B cell (primary cell): Measurements from ENCODE around the gene DACH1. TPM values are rescaled to one million over a fixed set of nuclear protein-coding genes. Genes with fewer than 3 reads are reported as not detected.

Source experiments
- ATAC-seq: fragments of 200-7000 bp; cut with Tn5 transposase; one replicate; pipeline ENCODE4 v1.10.0; 2021; ENCODE audit warnings: low read depth, mild to moderate bottlenecking, moderate number of reproducible peaks, moderate library complexity
- CTCF ChIA-PET: fragments of 350-600 bp; sonication (Branson Sonifier 250); formaldehyde crosslinking; loops from one replicate; lab custom pipeline; 2021; ENCODE audit warnings: antibody characterized with exemption, inconsistent platforms; lab: Charles Lee
- POLR2A ChIA-PET: fragments of 350-600 bp; sonication (Branson Sonifier 250); formaldehyde crosslinking; loops from one replicate; lab custom pipeline; 2021; ENCODE audit warnings: antibody characterized with exemption; lab: Charles Lee
- DNase-seq: peaks from one replicate; pipeline ENCODE4 v3.0.0; 2013
- H2AFZ ChIP-seq: 2 replicates; pipeline ENCODE4 v1.6.1; 2012; ENCODE audit warnings: mild to moderate bottlenecking, low read depth, low read length; ENCODE audit not compliant: insufficient read depth, poor library complexity, severe bottlenecking
- H3K27ac ChIP-seq, 2 donors: 1 replicate in 1 of 2; 2 replicates in 1 of 2; pipeline ENCODE4 v1.5.1; 2012 to 2013; ENCODE audit warnings: low read length in 2 of 2, mild to moderate bottlenecking in 2 of 2, moderate library complexity in 1 of 2
- H3K27me3 ChIP-seq, 4 experiments: fragments of 200-600 bp in 1 of 4; sonication (generic) in 1 of 4; replicated peaks in 1 of 4; 1 replicate in 2 of 4; 2 replicates in 2 of 4; pipeline versions ENCODE4 v1.6.1 to v1.7.0; 2013 to 2016; ENCODE audit warnings: low read length in 3 of 4, mild to moderate bottlenecking in 2 of 4, mixed read lengths in 1 of 4, moderate library complexity in 1 of 4; ENCODE audit not compliant: insufficient read depth in 4 of 4, control insufficient read depth in 3 of 4; ENCODE audit errors: control extremely low read depth in 1 of 4
- H3K36me3 ChIP-seq, 2 experiments: replicated peaks in 1 of 2; 1 replicate in 1 of 2; 2 replicates in 1 of 2; pipeline versions ENCODE4 v1.6.1 to v1.7.1; 2013; ENCODE audit warnings: low read length in 1 of 2; ENCODE audit not compliant: insufficient read depth in 2 of 2, control insufficient read depth in 1 of 2; ENCODE audit errors: control extremely low read depth in 1 of 2, extremely low read depth in 1 of 2
- H3K4me1 ChIP-seq, 2 donors: fragments of 200-600 bp in 1 of 2; sonication (generic) in 1 of 2; 1 replicate in 1 of 2; 2 replicates in 1 of 2; pipeline versions ENCODE4 v1.5.1 to v1.6.1; 2013 to 2017; ENCODE audit warnings: low read length in 2 of 2; ENCODE audit not compliant: control insufficient read depth in 2 of 2, insufficient read depth in 2 of 2
- H3K4me2 ChIP-seq: replicated peaks from 2 replicates; pipeline ENCODE3; 2012; ENCODE audit warnings: mild to moderate bottlenecking, low read depth, low read length; ENCODE audit not compliant: poor library complexity, severe bottlenecking
- H3K4me3 ChIP-seq, 5 experiments: fragments of 200-600 bp in 1 of 5; sonication (generic) in 1 of 5; 1 replicate in 3 of 5; 2 replicates in 2 of 5; pipeline versions ENCODE4 v1.5.1 to v1.7.0; 2011 to 2016; ENCODE audit warnings: low read length in 4 of 5, mild to moderate bottlenecking in 4 of 5, low read depth in 2 of 5, control low read depth in 1 of 5, moderate library complexity in 1 of 5; ENCODE audit not compliant: insufficient read depth in 1 of 5; ENCODE audit errors: control extremely low read depth in 1 of 5, extremely low read depth in 1 of 5
- H3K79me2 ChIP-seq: fragments of 200-600 bp; sonication (generic); one replicate; pipeline ENCODE4 v1.6.0; 2016; ENCODE audit warnings: low read length; ENCODE audit not compliant: control insufficient read depth, insufficient read depth
- H3K9ac ChIP-seq: fragments of 200-600 bp; sonication (generic); 2 replicates; pipeline ENCODE4 v1.6.1; 2017; ENCODE audit warnings: mild to moderate bottlenecking, low read length, moderate library complexity
- H3K9me3 ChIP-seq, 3 donors: one replicate each; pipeline versions ENCODE4 v1.6.1 to v1.7.1; 2013; ENCODE audit warnings: low read length in 2 of 3; ENCODE audit not compliant: control insufficient read depth in 2 of 3, insufficient read depth in 1 of 3; ENCODE audit errors: control extremely low read depth in 1 of 3
- H4K20me1 ChIP-seq: 2 replicates; pipeline ENCODE4 v1.6.0; 2012; ENCODE audit warnings: mild to moderate bottlenecking, low read length; ENCODE audit not compliant: insufficient read depth, control insufficient read depth, poor library complexity, severe bottlenecking
- H3K27ac Mint-ChIP-seq: one replicate; pipeline ENCODE4 v1.8.0; 2021; ENCODE audit warnings: mixed read lengths
- H3K27me3 Mint-ChIP-seq: one replicate; pipeline ENCODE4 v1.8.0; 2021; ENCODE audit warnings: mixed read lengths
- H3K4me1 Mint-ChIP-seq: one replicate; pipeline ENCODE4 v1.8.0; 2021; ENCODE audit warnings: mixed read lengths
- H3K4me3 Mint-ChIP-seq: one replicate; pipeline ENCODE4 v1.8.0; 2021; ENCODE audit warnings: mixed read lengths
- H3K9me3 Mint-ChIP-seq: one replicate; pipeline ENCODE4 v1.8.0; 2022; ENCODE audit warnings: mixed read lengths; ENCODE audit not compliant: insufficient read depth
- EZH2 ChIP-seq: IDR thresholded peaks from 2 replicates; pipeline ENCODE4 v1.6.1; 2012; ENCODE audit warnings: borderline replicate concordance, low read depth, mild to moderate bottlenecking, moderate library complexity, low read length; ENCODE audit not compliant: insufficient read depth, poor library complexity, severe bottlenecking
- WGBS: methylation state at CpG from one replicate; pipeline ENCODE4 v1.1.5; 2013; ENCODE audit warnings: missing lambda C conversion rate; ENCODE audit not compliant: insufficient coverage; 5-methylcytosine and 5-hydroxymethylcytosine counted together
- intact Hi-C: fragments of 100-400 bp; cut with micrococcal nuclease; formaldehyde crosslinking; loops from one replicate; pipeline ENCODE4 v1.10.0; 2022
- polyA plus RNA-seq: library from polyadenylated mRNA; depleted of rRNA; stranded (reverse); fragments of >200 nt; gene quantifications from 2 replicates; pipeline ENCODE4 v1.2.3, GENCODE V29; 2012
- total RNA-seq, 2 donors: library from RNA; stranded (reverse); fragments of 120-200 nt in 1 of 2; gene quantifications; 1 replicate in 1 of 2; 2 replicates in 1 of 2; pipeline versions ENCODE4 v1.2.3 to v1.2.4, GENCODE V29; 2013 to 2022
- TF ChIP-seq, protein P1 (sequence below): fragments of 200-600 bp; IDR thresholded peaks from one replicate; pipeline ENCODE4 v1.8.0; 2022; ENCODE audit warnings: antibody characterized with exemption, mild to moderate bottlenecking

DACH1 gene
- total and polyA plus RNA-seq, 2 donors (not counting 1 experiment from before 2014, with no cell fraction given), result not detected

GRCh38 chr13:71866335-71867130 lies 471 bp downstream of the DACH1 start:
- H3K9me3 Mint-ChIP-seq, result no peaks in the 10 kb centered on the region
- H2AFZ ChIP-seq, result peak overlapping the region; percentile 66
- H3K27ac Mint-ChIP-seq, result no peak overlapping the region
- TF ChIP-seq EZH2, result no peak
- TF ChIP-seq, protein P1, sequence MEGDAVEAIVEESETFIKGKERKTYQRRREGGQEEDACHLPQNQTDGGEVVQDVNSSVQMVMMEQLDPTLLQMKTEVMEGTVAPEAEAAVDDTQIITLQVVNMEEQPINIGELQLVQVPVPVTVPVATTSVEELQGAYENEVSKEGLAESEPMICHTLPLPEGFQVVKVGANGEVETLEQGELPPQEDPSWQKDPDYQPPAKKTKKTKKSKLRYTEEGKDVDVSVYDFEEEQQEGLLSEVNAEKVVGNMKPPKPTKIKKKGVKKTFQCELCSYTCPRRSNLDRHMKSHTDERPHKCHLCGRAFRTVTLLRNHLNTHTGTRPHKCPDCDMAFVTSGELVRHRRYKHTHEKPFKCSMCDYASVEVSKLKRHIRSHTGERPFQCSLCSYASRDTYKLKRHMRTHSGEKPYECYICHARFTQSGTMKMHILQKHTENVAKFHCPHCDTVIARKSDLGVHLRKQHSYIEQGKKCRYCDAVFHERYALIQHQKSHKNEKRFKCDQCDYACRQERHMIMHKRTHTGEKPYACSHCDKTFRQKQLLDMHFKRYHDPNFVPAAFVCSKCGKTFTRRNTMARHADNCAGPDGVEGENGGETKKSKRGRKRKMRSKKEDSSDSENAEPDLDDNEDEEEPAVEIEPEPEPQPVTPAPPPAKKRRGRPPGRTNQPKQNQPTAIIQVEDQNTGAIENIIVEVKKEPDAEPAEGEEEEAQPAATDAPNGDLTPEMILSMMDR, result no peak
- H3K4me2 ChIP-seq, result peak overlapping the region; percentile 75
- H3K9ac ChIP-seq, result peak overlapping the region; percentile 37
- H3K27ac ChIP-seq, result no peak overlapping the region
- H3K9me3 ChIP-seq, result peaks cover 0 to 12% (median 0%) of the 10 kb centered on the region in 3 donors
- no peaks in the 10 kb centered on the region for H3K79me2 ChIP-seq
- H3K4me1 Mint-ChIP-seq, result peaks cover 24% of the 10 kb centered on the region
- DNase-seq (peak; percentile 16), ATAC-seq (no peak)
- peak overlapping the region; percentile 79 for H3K4me3 Mint-ChIP-seq
- peaks cover 0 to 27% (median 13%) of the 10 kb centered on the region in 4 experiments for H3K27me3 ChIP-seq
- H3K36me3 ChIP-seq, result no peaks in the 10 kb centered on the region
- intact Hi-C loops, result no loop called here
- WGBS, result 1% methylated on average over 67 of the region's 77 CpGs
- peaks cover 54% of the 10 kb centered on the region for H3K27me3 Mint-ChIP-seq
- H3K4me3 ChIP-seq, result peak overlapping the region in 4 of 5 experiments; percentile 31 to 54 (median 43)
- H4K20me1 ChIP-seq, result no peaks in the 10 kb centered on the region
- POLR2A ChIA-PET, result no interaction called here
- peaks cover 28 to 33% of the 10 kb centered on the region in 2 donors for H3K4me1 ChIP-seq
- CTCF ChIA-PET, result no interaction called here

- no peaks in the 10 kb centered on the region for H3K36me3 ChIP-seq
- peaks cover 0 to 27% (median 13%) of the 10 kb centered on the region in 4 experiments for H3K27me3 ChIP-seq
- peaks cover 54% of the 10 kb centered on the region for H3K27me3 Mint-ChIP-seq
- no peak overlapping the region for H3K27ac Mint-ChIP-seq
- no peaks in the 10 kb centered on the region for H4K20me1 ChIP-seq
- intact Hi-C loops, result no loop called here
- peak overlapping the region; percentile 73 for H3K4me3 Mint-ChIP-seq
- peaks cover 0 to 12% (median 0%) of the 10 kb centered on the region in 3 donors for H3K9me3 ChIP-seq
- CTCF ChIA-PET, result no interaction called here
- H3K9me3 Mint-ChIP-seq, result no peaks in the 10 kb centered on the region
- H3K4me3 ChIP-seq, result peak overlapping the region in 4 of 5 experiments; percentile 24 to 66 (median 32)
- H3K4me1 Mint-ChIP-seq, result peaks cover 24% of the 10 kb centered on the region
- WGBS, result under 1% methylated on average over 21 of the region's 21 CpGs
- peak; percentile 6 for DNase-seq
- H3K4me2 ChIP-seq, result peak overlapping the region; percentile 75
- POLR2A ChIA-PET, result no interaction called here
- H3K79me2 ChIP-seq, result no peaks in the 10 kb centered on the region
- H3K4me1 ChIP-seq, result peaks cover 28 to 33% of the 10 kb centered on the region in 2 donors
- peak overlapping the region; percentile 66 for H2AFZ ChIP-seq
- no peak for ATAC-seq
- no peak for TF ChIP-seq EZH2
- TF ChIP-seq, protein P1, result no peak
- peak overlapping the region; percentile 26 for H3K9ac ChIP-seq
- no peak overlapping the region for H3K27ac ChIP-seq
Observed at GRCh38 chr13:71865874-71866334, 1.1 kb downstream of the DACH1 start.
